Measurements from ENCODE around the gene LRRC75A. TPM values are rescaled to one million over a fixed set of nuclear protein-coding genes. Genes with fewer than 3 reads are reported as not detected.

Gene LRRC75A, protein sequence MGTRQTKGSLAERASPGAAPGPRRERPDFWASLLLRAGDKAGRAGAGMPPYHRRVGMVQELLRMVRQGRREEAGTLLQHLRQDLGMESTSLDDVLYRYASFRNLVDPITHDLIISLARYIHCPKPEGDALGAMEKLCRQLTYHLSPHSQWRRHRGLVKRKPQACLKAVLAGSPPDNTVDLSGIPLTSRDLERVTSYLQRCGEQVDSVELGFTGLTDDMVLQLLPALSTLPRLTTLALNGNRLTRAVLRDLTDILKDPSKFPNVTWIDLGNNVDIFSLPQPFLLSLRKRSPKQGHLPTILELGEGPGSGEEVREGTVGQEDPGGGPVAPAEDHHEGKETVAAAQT
- 0.83 and 1.2 TPM in 2 replicates for total RNA-seq

DNA sequence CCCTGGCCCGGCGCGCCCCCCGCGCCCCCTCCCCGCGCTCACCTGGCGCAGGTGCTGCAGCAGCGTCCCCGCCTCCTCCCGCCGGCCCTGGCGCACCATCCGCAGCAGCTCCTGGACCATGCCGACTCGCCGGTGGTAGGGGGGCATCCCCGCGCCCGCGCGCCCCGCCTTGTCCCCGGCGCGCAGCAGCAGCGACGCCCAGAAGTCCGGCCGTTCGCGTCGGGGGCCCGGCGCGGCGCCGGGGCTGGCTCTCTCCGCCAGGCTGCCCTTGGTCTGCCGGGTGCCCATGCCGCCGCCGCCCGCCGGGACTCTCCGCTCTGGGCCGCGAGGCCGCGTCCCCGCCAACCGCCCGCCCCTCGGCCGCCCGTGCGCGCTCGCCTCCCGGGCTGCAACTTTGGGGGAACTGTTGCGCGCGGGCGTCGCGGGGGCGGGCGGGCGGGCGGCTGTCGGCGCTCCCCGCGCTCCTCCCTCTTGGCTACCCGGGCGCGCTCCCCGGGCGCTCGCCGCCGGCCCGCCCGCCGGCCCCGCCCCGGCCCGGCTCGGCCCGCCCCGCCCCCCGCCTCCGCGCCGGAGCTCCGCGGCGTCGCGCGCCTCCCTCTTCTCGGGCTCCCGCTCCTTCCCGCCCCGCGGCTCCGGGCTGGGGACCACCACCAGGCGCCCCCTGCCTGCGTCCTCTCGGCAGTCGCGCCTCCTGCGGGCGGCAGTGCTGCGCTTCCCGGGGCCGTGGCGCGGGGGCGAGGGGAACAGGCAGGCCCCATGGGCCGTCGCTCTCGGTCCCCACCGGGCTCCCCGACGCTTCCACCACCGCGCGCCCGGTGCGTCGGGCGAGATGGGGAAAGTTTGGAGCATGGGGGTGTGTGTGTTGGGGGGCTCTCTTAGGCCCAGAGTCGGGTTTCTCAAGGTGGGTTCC lies at the start of gene LRRC75A:
Gene LRRC75A, minus strand, starts transcription at position 491 of the 910 bp plus-strand sequence. Its CDS starts 203 bp downstream, at position 288.

DNA sequence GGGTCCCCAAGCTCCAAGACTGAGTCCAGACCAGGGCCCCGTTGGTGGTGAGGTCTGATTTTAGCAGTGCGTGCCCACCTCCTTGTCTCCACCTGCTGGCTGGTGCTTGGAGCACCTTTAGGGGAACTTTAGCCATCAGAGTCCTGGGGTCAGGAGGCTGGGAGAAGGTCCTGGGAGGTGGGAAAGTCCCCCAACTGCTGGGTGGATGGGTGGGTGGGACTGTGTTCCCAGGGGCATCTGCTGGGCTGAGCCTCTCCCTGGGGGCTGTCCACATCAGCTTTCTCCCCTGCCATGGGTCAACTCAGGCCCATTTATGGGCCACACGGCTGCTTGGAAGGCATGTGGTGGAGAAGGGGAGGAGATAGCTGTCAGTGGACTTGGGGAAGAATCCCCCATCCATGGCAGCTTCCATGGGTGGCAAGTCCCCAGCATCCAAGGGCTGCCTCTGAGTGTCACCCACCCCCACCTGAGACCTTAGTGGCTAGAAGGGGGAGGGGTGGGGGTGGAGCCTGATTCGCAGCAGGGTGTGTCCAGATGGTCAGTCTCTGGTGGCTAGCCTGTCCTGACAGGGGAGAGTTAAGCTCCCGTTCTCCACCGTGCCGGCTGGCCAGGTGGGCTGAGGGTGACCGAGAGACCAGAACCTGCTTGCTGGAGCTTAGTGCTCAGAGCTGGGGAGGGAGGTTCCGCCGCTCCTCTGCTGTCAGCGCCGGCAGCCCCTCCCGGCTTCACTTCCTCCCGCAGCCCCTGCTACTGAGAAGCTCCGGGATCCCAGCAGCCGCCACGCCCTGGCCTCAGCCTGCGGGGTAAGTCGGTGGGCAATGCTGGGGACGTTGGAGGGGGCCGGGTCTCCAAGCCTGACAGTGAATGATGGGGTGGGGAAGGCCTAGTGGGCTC lies 76.7 kb downstream of the LRRC75A start, which contains the start of gene TRPV2:
Gene TRPV2, plus strand, starts transcription at position 541 of the 894 bp plus-strand sequence. CDS start 2,098 bp downstream, outside the sequence.

Other genes starting within 250 kb of the LRRC75A start
- gene CENPV, start 138.7 kb downstream of the LRRC75A start, total RNA-seq = 28.8 and 29.8 TPM in 2 replicates
- gene UBB, start 111.1 kb downstream of the LRRC75A start, total RNA-seq = 1,401 and 2,051 TPM in 2 replicates
- gene TRPV2, start 76.6 kb downstream of the LRRC75A start, total RNA-seq = 49.9 and 70.0 TPM in 2 replicates
- gene ZNF287, start 77.0 kb upstream of the LRRC75A start, total RNA-seq = 5.3 and 5.6 TPM in 2 replicates
- gene ZNF624, start 161.7 kb upstream of the LRRC75A start, total RNA-seq = 4.4 and 4.8 TPM in 2 replicates
- 8.1 and 9.2 TPM in 2 replicates for gene CCDC144A, start 198.0 kb upstream of the LRRC75A start, total RNA-seq

Measured in smooth muscle cell of the umbilical artery (primary cell).